ENCODE results near the gene TMEM267.

DNA sequence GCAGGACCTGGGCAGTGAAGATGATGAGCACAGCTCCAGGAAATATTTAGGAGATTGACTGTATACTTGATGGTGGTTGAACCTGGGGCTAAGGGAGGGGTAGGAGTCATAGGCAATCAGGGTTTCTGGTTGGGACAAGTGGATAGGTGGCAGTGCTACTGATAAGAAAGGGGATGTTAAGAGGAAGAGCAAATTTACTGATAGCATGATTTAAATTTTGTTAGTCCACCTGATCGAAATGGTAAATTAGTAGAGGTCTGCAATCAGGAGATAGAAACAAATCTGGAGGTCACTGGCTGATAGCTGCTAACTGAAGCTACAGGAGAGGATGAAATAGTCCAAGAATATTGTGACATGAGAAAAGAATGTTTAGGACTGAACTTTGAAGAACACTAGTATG lies 37.0 kb upstream of the TMEM267 start:
- no peak for TF ChIP-seq POLR2A (IDR thresholded peaks at IDR 0.05)
- TF ChIP-seq CTCF (IDR thresholded peaks at IDR 0.05): no peak
